GM12878 (cell line): Measurements from ENCODE around the gene STX19. TPM values are rescaled to one million over a fixed set of nuclear protein-coding genes. Genes with fewer than 3 reads are reported as not detected.
A peak's percentile ranks its signal among the peaks of the same experiment; 100 is the strongest.

Experiments
- ASH2L ChIP-seq: fragments of 300-600, 200-600 bp; sonication (generic); IDR thresholded peaks from 2 replicates; pipeline ENCODE4 v1.6.1; 2017; ENCODE audit warnings: low read depth, mild to moderate bottlenecking, borderline replicate concordance
- BCL3 ChIP-seq: IDR thresholded peaks from 2 replicates; pipeline ENCODE4 v1.6.1; 2011; ENCODE audit warnings: borderline replicate concordance, low read depth, mild to moderate bottlenecking, moderate library complexity, low read length; ENCODE audit not compliant: insufficient read depth, poor library complexity, severe bottlenecking
- CBX5 ChIP-seq: sonication (generic); IDR thresholded peaks from 2 replicates; pipeline ENCODE4 v1.6.1; 2016; ENCODE audit warnings: low read depth, moderate library complexity, mild to moderate bottlenecking, inconsistent platforms
- CHD1 ChIP-seq: IDR thresholded peaks from 2 replicates; pipeline ENCODE4 v1.6.1; 2012; ENCODE audit warnings: low read depth, low read length, improper control_type of control experiment
- E2F8 ChIP-seq: fragments of 450-650 bp; IDR thresholded peaks from 2 replicates; pipeline ENCODE4 v1.6.1; 2018; ENCODE audit warnings: mild to moderate bottlenecking, low read depth, moderate library complexity; ENCODE audit not compliant: partially characterized antibody
- ESRRA ChIP-seq: IDR thresholded peaks from 2 replicates; pipeline ENCODE4 v1.6.1; 2012; ENCODE audit warnings: mild to moderate bottlenecking, low read length, improper control_type of control experiment
- EZH2 ChIP-seq: IDR thresholded peaks from 2 replicates; pipeline ENCODE4 v1.6.1; 2012; ENCODE audit warnings: low read depth, mild to moderate bottlenecking, control low read depth, inconsistent platforms, low read length, borderline replicate concordance; ENCODE audit not compliant: control insufficient read depth
- FOS ChIP-seq: IDR thresholded peaks from 3 replicates; pipeline ENCODE4 v1.6.1; 2011; ENCODE audit warnings: borderline replicate concordance; ENCODE audit not compliant: insufficient read length; ENCODE audit errors: extremely low read depth
- HDAC2 ChIP-seq: fragments of 200-600 bp; sonication (generic); IDR thresholded peaks from 2 replicates; pipeline ENCODE4 v1.6.1; 2017
- MEF2B ChIP-seq: fragments of 450-650 bp; IDR thresholded peaks from 2 replicates; pipeline ENCODE4 v1.6.1; 2018; ENCODE audit warnings: mild to moderate bottlenecking, moderate library complexity; ENCODE audit not compliant: partially characterized antibody, poor library complexity, severe bottlenecking
- MTA3 ChIP-seq: IDR thresholded peaks from 2 replicates; pipeline ENCODE4 v1.6.1; 2012; ENCODE audit warnings: low read length, inconsistent platforms, borderline replicate concordance
- NBN ChIP-seq: fragments of 450-650 bp; IDR thresholded peaks from 2 replicates; pipeline ENCODE4 v1.6.1; 2016
- NFXL1 ChIP-seq: fragments of 450-650 bp; IDR thresholded peaks from 2 replicates; pipeline ENCODE4 v1.6.1; 2017; ENCODE audit warnings: antibody characterized with exemption, mild to moderate bottlenecking, borderline replicate concordance
- NFYB ChIP-seq: IDR thresholded peaks from 2 replicates; pipeline ENCODE4 v1.6.1; 2011; ENCODE audit warnings: low read depth, mild to moderate bottlenecking, low read length, improper control_type of control experiment, moderate library complexity; ENCODE audit not compliant: insufficient read depth
- PBX3 ChIP-seq: IDR thresholded peaks from 2 replicates; pipeline ENCODE4 v1.6.1; 2011; ENCODE audit warnings: mild to moderate bottlenecking, low read depth, low read length, moderate library complexity; ENCODE audit not compliant: insufficient replicate concordance
- POLR2A ChIP-seq: IDR thresholded peaks from 2 replicates; pipeline ENCODE4 v1.6.1; 2011; ENCODE audit warnings: low read depth, mild to moderate bottlenecking, low read length
- RBBP5 ChIP-seq: fragments of 200-600 bp; sonication (generic); conservative IDR thresholded peaks from 2 replicates; pipeline ENCODE4 v1.6.1; 2016
- RFX5 ChIP-seq: IDR thresholded peaks from 2 replicates; pipeline ENCODE4 v1.6.1; 2011; ENCODE audit warnings: low read depth, low read length, improper control_type of control experiment
- SIX5 ChIP-seq: IDR thresholded peaks from 2 replicates; pipeline ENCODE4 v1.6.1; 2011; ENCODE audit warnings: mild to moderate bottlenecking, low read depth, low read length, moderate library complexity; ENCODE audit not compliant: severe bottlenecking
- SUPT20H ChIP-seq: IDR thresholded peaks from 2 replicates; pipeline ENCODE4 v1.6.1; 2011; ENCODE audit warnings: low read depth, mild to moderate bottlenecking, low read length, moderate library complexity, borderline replicate concordance; ENCODE audit not compliant: control insufficient read depth
- ZNF274 ChIP-seq: IDR thresholded peaks from one replicate; pipeline ENCODE4 v1.8.0; 2011; ENCODE audit not compliant: insufficient read length, insufficient read depth
- ZNF384 ChIP-seq: IDR thresholded peaks from 2 replicates; pipeline ENCODE4 v1.6.1; 2012; ENCODE audit warnings: low read depth, mild to moderate bottlenecking, low read length, improper control_type of control experiment, borderline replicate concordance
- polyA plus RNA-seq, 11 experiments: library from polyadenylated mRNA; depleted of rRNA in 4 of 11; unstranded in 6 of 11; stranded (reverse) in 5 of 11; fragments of >200 nt; fragmentation: Nextera tagmentation in 4 of 11; fragmentation: Illumina TruSeq in 1 of 11; extraction: Ambion mirVana in 4 of 11; extraction: Trizol in 1 of 11; gene quantifications; 1 replicate in 1 of 11; 2 replicates in 10 of 11; pipeline versions ENCODE4 v1.2.1 to v1.2.3, GENCODE V29; 2011 to 2016; ENCODE audit warnings: inconsistent platforms in 2 of 11, missing spikeins in 2 of 11, low read depth in 1 of 11
- total RNA-seq, 4 experiments: library from RNA; depleted of rRNA in 3 of 4; stranded (reverse); fragments of >200 nt in 3 of 4; fragmentation: Illumina TruSeq in 1 of 4; extraction: Trizol in 1 of 4; gene quantifications; 2 replicates each; pipeline versions ENCODE4 v1.2.1 to v1.2.3, GENCODE V29; 2013 to 2021
- TF ChIP-seq, protein P1 (sequence below): fragments of 150-350 bp; IDR thresholded peaks from 2 replicates; pipeline ENCODE4 v1.6.1; 2016; ENCODE audit warnings: low read depth, low read length

The STX19 gene
- total and polyA plus RNA-seq, 10 of the 15 experiments (the other 5 are each of a cell fraction or from before 2014, with no cell fraction given), result 0.10 to 0.14 (median 0.11) TPM; not detected in 7

- TF ChIP-seq ZNF384 (peak; percentile 42; the same call in 1 of the 2 replicates), SUPT20H (no peak), ASH2L (peak; percentile 82; the same call in 1 of the 2 replicates), NBN (peak; percentile 87), POLR2A (0 out of 2 replicates have a peak, but pooled peaks have one; percentile 20), ZNF274 (no peak), FOS (no peak), NFXL1 (no peak), EZH2 (no peak), RBBP5 (no peak), MEF2B (peak; percentile 35), CHD1 (no peak), NFYB (no peak), SIX5 (no peak), CBX5 (no peak), RFX5 (no peak), E2F8 (no peak), ESRRA (no peak), BCL3 (no peak), MTA3 (no peak; the same call in 1 of the 2 replicates), PBX3 (no peak), HDAC2 (no peak)
- TF ChIP-seq, protein P1, sequence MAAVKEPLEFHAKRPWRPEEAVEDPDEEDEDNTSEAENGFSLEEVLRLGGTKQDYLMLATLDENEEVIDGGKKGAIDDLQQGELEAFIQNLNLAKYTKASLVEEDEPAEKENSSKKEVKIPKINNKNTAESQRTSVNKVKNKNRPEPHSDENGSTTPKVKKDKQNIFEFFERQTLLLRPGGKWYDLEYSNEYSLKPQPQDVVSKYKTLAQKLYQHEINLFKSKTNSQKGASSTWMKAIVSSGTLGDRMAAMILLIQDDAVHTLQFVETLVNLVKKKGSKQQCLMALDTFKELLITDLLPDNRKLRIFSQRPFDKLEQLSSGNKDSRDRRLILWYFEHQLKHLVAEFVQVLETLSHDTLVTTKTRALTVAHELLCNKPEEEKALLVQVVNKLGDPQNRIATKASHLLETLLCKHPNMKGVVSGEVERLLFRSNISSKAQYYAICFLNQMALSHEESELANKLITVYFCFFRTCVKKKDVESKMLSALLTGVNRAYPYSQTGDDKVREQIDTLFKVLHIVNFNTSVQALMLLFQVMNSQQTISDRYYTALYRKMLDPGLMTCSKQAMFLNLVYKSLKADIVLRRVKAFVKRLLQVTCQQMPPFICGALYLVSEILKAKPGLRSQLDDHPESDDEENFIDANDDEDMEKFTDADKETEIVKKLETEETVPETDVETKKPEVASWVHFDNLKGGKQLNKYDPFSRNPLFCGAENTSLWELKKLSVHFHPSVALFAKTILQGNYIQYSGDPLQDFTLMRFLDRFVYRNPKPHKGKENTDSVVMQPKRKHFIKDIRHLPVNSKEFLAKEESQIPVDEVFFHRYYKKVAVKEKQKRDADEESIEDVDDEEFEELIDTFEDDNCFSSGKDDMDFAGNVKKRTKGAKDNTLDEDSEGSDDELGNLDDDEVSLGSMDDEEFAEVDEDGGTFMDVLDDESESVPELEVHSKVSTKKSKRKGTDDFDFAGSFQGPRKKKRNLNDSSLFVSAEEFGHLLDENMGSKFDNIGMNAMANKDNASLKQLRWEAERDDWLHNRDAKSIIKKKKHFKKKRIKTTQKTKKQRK, result no peak
Observed at GRCh38 chr3:94070341-94070911, 42.0 kb upstream of the STX19 start (continued).
